GM12891 (cell line): ENCODE measurements around the gene RINT1.

ENCODE experiments used
- POLR2A ChIP-seq: IDR thresholded peaks from 2 replicates; pipeline ENCODE4 v1.6.1; 2011; ENCODE audit warnings: low read depth, low read length, control low read depth
- POLR2AphosphoS5 ChIP-seq: IDR thresholded peaks from 2 replicates; pipeline ENCODE4 v1.6.1; 2011; ENCODE audit warnings: low read depth, low read length, control low read depth
- POU2F2 ChIP-seq: IDR thresholded peaks from 2 replicates; pipeline ENCODE4 v1.6.1; 2011; ENCODE audit warnings: low read depth, mild to moderate bottlenecking, control low read depth, low read length, moderate library complexity
- SPI1 ChIP-seq: IDR thresholded peaks from 2 replicates; pipeline ENCODE4 v1.6.1; 2011; ENCODE audit warnings: low read depth, low read length, control low read depth
- TAF1 ChIP-seq: IDR thresholded peaks from 2 replicates; pipeline ENCODE4 v1.6.1; 2011; ENCODE audit warnings: low read depth, low read length, control low read depth

GRCh38 chr7:105594034-105594433 lies 62.0 kb downstream of the RINT1 start:
- TF ChIP-seq POLR2A (no peak), POLR2AphosphoS5 (no peak), TAF1 (no peak), SPI1 (no peak), POU2F2 (no peak)
